CD4-positive, alpha-beta T cell treated with Interleukin-6 at 100 ng/mL for 8 hours (primary cell): ENCODE measurements around the gene DDOST.
"Not testable (repeated sequence)": the region's sequence is repeated elsewhere in the genome, so short reads cannot be mapped to it uniquely, and the experiment has no call there.

ENCODE experiments used
- DNase-seq: peaks from one replicate; pipeline ENCODE4 v3.0.0-alpha.2; 2020; ENCODE audit warnings: mixed read lengths, low spot score

DDOST gene

GRCh38 chr1:20624709-20625108 is 36.5 kb downstream of the DDOST start:
- DNase-seq = no peak

DNA sequence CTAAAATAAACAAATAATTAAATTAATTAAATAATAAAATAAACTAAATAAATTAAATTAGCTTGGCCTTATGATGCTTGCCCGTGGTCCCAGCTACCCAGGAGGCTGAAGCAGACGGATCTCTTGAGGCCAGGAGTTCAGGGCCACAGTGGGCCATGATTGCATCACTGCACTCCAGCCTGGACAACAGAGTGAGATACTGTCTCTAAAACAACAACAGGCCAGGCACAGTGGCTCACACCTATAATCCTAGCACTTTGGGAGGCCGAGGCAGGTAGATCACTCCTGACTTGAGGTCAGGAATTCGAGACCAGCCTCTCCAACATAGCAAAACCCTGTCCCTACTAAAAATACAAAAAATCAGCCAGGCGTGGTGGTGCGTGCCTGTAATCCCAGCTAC is 40.2 kb downstream of the DDOST start:
- no peak for DNase-seq

DNA sequence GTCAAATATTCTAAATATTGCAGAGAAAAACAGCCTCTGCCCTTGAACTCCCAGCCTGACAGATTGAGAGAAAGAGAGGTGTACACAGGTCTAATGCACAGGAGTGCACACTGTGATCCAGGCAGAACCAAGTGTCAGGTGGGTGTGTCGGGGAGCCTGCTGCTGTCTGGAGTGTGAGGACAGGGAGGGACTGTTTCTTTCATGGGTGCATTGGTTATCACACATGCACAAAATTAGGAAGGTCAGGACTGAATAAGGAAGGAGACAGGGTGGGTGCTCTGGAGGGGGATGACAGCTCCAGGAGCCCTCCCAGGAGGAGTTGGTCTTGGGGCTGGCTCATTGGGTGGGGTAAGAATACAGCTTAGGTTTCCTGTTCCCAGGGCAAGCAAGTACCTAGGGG is 41.2 kb downstream of the DDOST start:
- DNase-seq = no peak

- DNase-seq = no peak
Measured at GRCh38 chr1:20618550-20618949, 42.6 kb downstream of the DDOST start.

DNA sequence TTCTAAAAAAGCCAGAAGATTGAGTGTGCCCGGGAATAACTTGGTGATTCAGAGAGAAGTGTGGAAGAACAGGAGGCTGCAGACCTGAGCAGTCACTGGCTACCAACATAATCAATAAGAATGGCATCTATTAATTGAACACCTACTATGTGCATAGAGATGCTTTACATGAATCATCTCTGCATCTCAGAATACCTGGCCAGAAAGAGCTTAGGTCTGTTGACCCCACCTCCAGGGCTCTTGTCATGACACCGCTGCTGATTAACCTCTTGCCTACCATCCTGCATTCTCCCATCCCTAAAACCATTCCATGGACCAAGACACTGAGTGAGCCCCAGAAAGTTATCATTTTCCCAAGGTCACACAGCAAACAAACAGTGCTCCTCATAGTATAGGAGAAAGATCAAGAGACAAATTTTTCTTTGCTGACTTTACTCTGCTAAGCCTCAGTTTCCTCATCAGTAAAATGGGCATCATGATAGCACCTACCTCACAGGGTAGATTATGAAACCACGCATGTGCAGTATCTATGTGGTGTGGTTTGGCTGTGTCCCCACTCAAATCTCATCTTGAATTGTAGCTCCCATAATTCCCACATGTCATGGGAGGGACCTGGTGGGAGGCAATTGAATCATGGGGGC is 44.2 kb downstream of the DDOST start:
- DNase-seq = no peak

DNA sequence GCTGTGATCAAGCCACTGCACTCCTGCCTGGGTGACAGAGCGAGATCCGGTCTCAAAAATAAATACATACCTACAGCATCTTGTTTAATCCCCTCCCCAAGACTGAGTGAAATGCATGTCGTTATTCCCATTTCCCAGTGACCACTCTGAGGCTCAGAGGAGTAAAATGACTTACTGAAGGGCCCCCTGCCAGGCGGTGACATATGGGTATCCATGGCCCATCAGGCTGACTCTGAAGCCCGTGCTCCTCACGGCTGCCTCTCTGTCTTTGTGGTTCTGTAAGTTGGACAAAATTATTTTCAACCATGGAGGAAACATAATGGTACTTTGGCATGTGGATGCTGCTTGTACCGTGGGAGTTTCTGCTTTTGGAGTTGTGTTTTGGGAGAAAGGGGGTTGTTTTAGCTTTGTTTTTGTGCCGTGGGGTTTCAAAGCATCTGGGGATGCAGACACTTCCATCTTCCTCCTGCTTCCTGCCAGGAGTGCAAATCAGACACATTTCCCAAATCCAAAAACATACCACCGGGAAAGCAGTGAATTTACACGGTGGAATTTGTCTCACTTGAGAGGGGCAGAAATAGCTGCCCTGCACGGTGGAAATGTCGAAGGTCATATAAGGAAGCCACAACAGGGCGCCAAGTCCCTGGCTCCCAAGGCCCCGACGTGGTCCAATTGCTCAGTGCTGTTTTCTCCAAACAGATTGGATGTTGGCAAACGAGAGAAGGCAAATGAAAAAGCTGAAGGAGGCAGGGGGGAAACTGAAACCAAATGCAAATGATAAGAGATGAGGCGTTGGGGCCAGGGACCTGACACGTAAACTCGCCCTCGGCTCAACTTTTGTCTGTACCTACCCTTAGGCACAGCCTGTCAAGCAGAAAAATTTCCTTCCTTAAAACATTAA is 45.0 kb downstream of the DDOST start:
- DNase-seq = no peak

- no peak for DNase-seq
Measured at GRCh38 chr1:20614131-20614579, 47.0 kb downstream of the DDOST start.

DNA sequence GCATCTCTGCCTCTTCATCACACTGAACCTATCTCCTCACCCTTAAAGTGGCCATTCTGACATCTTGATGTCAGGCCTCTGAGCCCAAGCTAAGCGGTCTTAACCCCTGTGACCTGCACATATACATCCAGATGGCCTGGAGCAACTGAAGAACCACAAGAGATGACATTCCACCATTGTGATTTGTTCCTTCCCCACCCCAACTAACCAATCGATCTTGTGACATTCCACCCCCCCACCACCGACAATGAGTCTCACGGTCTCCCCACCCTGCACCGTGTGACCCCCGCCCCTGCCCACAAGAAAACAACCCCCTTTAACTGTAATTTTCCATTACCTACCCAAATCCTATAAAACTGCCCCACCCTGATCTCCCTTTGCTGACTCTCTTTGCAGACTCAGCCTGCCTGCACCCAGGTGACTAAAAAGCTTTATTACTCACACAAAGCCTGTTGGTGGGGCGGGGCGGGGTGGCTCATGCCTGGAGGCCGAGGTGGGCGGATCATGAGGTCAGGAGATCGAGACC is 48.9 kb downstream of the DDOST start:
- no peak for DNase-seq

DNA sequence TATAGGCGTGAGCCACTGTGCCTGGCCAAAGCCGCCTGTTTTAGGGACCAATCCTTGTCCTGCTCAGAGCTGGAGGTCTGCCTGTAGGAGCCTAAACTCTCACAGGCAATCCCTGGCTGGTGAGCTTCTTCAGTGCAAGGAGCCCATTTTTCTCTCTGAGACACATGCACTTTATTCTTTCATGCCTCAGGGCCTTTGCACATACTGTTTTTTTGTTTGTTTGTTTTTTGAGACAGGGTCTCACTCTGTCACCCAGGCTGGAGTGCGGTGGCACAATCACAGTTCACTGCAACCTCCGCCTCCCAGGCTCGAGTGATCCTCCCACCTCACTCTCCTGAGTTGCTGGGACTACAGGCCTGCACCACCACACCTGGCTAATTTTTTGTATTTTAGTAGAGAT is 49.5 kb downstream of the DDOST start:
- no peak for DNase-seq

GRCh38 chr1:20610970-20611369 is 50.2 kb downstream of the DDOST start:
- DNase-seq = no peak

GRCh38 chr1:20609541-20609940 is 51.6 kb downstream of the DDOST start:
- no peak for DNase-seq

DNA sequence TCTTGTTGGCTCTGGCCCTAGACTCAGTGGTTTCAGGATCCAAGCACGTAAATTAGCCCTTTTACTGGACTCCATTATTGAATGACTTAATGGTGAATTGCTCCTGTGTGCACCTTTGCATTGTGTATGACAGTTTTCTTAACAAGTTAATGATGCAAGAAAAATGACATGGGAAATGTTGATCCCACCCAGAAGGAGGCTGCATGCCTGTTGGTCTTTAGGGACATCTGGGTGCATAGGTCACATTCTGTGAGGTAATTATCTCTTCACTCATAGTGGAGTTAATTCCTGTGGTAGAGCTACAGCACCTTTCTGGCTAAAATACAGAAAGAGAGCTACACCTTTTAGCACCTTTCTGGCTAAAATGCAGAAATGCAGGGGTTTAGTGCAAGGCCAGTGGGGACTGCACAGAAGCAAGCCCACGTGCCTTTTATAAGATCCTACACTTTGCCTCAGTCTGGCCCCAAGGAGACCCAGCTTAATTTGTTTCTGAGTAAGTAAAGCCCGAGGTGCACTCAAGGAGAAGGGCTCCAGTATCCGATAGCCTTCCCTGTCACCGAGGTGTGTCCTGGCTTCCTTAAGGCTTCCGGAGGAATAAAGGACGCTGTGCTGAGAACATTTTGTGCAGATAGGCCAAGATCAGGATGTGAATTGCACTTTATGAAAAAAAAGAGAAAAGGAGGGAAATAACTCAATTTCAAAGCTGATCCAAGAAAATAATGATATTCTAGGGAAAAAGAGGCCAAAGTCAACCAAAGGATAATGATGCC is 54.2 kb downstream of the DDOST start:
- not testable (repeated sequence) for DNase-seq

- DNase-seq = no peak
Measured at GRCh38 chr1:20604678-20605077, 56.5 kb downstream of the DDOST start.

- DNase-seq = no peak
Measured at GRCh38 chr1:20603504-20604464, 57.4 kb downstream of the DDOST start.

DNA sequence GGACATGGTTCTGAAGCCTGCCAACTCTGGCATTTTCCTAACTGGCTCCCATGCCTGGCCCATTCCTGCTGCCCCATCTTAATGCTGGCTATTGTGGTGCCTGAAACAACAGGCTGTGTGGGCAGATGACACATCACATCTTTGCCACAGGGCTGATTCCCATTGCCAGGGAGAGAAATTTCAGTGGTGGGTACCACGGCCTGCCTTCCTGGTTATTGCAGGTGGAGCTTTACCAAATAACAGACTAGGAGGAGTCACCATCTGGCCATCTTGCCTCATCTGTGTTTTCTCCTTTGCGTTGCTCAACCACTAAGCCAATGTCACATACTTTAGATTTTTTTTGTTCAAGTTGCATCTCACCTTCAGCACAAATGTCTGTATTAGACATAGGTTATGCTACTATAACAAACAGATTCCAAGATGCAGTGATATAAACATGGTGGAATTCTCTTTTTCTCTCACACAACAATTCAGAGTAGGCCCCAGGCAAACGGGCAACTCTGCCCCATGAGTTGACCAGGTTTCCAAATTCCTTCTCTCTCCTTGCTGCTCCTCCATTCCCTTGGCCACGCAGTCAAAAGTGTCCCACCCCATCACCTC is 58.2 kb downstream of the DDOST start:
- DNase-seq = no peak
